H1 (cell line): ENCODE data around the gene CCDC102A. TPM values are rescaled to one million over a fixed set of nuclear protein-coding genes. Genes with fewer than 3 reads are reported as not detected.

ENCODE experiments used
- ATF2 ChIP-seq: IDR thresholded peaks from 2 replicates; pipeline ENCODE4 v1.6.1; 2012; ENCODE audit warnings: low read length, inconsistent platforms
- BCL11A ChIP-seq, 2 experiments: IDR thresholded peaks; one replicate each; pipeline ENCODE4 v1.6.1; 2011; ENCODE audit warnings: low read depth in 2 of 2, low read length in 2 of 2, mild to moderate bottlenecking in 2 of 2
- EZH2 ChIP-seq: fragments of 200-600 bp; sonication (generic); IDR thresholded peaks from 2 replicates; pipeline ENCODE4 v1.7.1; 2012; ENCODE audit warnings: low read depth, mild to moderate bottlenecking, moderate library complexity, low read length, inconsistent platforms; ENCODE audit not compliant: severe bottlenecking
- NRF1 ChIP-seq: IDR thresholded peaks from 2 replicates; pipeline ENCODE4 v1.6.1; 2011; ENCODE audit warnings: mild to moderate bottlenecking, low read depth, low read length, improper control_type of control experiment
- SAP30 ChIP-seq: fragments of 300-600 bp; sonication (generic); IDR thresholded peaks from 2 replicates; pipeline ENCODE4 v1.7.1; 2012; ENCODE audit warnings: low read length, moderate library complexity, mild to moderate bottlenecking, inconsistent platforms; ENCODE audit not compliant: insufficient read depth, insufficient replicate concordance
- SP4 ChIP-seq: IDR thresholded peaks from 2 replicates; pipeline ENCODE4 v1.6.1; 2012; ENCODE audit warnings: low read length, inconsistent platforms
- polyA plus RNA-seq, 7 experiments: library from polyadenylated mRNA; depleted of rRNA in 3 of 7; stranded (reverse) in 5 of 7; unstranded in 2 of 7; fragments of >200 nt in 5 of 7; fragments of 200-250 nt in 2 of 7; gene quantifications; 1 replicate in 5 of 7; 2 replicates in 1 of 7; 4 replicates in 1 of 7; pipeline versions ENCODE4 v1.2.1 to v1.2.3, GENCODE V29; 2011 to 2013; ENCODE audit warnings: missing spikeins in 2 of 7, mixed read lengths in 2 of 7
- total RNA-seq: library from RNA; stranded (reverse); fragmentation: NEBNext Ultra II Directional; extraction: Animal tissue kit (Norgen Biotek cat#: 25700); gene quantifications from 2 replicates; pipeline ENCODE4 v1.2.1, GENCODE V29; 2021
- TF ChIP-seq, protein P1 (sequence below): fragments of 300-600 bp; sonication (generic); IDR thresholded peaks from 2 replicates; pipeline ENCODE4 v1.7.1; 2012; ENCODE audit warnings: low read length, moderate library complexity, mild to moderate bottlenecking, inconsistent platforms; ENCODE audit not compliant: insufficient replicate concordance

CCDC102A gene
- total and polyA plus RNA-seq, 2 of the 8 experiments (the other 6 are each of a cell fraction or from before 2014, with no cell fraction given), result 4.0 to 7.5 TPM

- TF ChIP-seq ATF2, result no peak
- TF ChIP-seq SP4, result no peak
- TF ChIP-seq, protein P1, sequence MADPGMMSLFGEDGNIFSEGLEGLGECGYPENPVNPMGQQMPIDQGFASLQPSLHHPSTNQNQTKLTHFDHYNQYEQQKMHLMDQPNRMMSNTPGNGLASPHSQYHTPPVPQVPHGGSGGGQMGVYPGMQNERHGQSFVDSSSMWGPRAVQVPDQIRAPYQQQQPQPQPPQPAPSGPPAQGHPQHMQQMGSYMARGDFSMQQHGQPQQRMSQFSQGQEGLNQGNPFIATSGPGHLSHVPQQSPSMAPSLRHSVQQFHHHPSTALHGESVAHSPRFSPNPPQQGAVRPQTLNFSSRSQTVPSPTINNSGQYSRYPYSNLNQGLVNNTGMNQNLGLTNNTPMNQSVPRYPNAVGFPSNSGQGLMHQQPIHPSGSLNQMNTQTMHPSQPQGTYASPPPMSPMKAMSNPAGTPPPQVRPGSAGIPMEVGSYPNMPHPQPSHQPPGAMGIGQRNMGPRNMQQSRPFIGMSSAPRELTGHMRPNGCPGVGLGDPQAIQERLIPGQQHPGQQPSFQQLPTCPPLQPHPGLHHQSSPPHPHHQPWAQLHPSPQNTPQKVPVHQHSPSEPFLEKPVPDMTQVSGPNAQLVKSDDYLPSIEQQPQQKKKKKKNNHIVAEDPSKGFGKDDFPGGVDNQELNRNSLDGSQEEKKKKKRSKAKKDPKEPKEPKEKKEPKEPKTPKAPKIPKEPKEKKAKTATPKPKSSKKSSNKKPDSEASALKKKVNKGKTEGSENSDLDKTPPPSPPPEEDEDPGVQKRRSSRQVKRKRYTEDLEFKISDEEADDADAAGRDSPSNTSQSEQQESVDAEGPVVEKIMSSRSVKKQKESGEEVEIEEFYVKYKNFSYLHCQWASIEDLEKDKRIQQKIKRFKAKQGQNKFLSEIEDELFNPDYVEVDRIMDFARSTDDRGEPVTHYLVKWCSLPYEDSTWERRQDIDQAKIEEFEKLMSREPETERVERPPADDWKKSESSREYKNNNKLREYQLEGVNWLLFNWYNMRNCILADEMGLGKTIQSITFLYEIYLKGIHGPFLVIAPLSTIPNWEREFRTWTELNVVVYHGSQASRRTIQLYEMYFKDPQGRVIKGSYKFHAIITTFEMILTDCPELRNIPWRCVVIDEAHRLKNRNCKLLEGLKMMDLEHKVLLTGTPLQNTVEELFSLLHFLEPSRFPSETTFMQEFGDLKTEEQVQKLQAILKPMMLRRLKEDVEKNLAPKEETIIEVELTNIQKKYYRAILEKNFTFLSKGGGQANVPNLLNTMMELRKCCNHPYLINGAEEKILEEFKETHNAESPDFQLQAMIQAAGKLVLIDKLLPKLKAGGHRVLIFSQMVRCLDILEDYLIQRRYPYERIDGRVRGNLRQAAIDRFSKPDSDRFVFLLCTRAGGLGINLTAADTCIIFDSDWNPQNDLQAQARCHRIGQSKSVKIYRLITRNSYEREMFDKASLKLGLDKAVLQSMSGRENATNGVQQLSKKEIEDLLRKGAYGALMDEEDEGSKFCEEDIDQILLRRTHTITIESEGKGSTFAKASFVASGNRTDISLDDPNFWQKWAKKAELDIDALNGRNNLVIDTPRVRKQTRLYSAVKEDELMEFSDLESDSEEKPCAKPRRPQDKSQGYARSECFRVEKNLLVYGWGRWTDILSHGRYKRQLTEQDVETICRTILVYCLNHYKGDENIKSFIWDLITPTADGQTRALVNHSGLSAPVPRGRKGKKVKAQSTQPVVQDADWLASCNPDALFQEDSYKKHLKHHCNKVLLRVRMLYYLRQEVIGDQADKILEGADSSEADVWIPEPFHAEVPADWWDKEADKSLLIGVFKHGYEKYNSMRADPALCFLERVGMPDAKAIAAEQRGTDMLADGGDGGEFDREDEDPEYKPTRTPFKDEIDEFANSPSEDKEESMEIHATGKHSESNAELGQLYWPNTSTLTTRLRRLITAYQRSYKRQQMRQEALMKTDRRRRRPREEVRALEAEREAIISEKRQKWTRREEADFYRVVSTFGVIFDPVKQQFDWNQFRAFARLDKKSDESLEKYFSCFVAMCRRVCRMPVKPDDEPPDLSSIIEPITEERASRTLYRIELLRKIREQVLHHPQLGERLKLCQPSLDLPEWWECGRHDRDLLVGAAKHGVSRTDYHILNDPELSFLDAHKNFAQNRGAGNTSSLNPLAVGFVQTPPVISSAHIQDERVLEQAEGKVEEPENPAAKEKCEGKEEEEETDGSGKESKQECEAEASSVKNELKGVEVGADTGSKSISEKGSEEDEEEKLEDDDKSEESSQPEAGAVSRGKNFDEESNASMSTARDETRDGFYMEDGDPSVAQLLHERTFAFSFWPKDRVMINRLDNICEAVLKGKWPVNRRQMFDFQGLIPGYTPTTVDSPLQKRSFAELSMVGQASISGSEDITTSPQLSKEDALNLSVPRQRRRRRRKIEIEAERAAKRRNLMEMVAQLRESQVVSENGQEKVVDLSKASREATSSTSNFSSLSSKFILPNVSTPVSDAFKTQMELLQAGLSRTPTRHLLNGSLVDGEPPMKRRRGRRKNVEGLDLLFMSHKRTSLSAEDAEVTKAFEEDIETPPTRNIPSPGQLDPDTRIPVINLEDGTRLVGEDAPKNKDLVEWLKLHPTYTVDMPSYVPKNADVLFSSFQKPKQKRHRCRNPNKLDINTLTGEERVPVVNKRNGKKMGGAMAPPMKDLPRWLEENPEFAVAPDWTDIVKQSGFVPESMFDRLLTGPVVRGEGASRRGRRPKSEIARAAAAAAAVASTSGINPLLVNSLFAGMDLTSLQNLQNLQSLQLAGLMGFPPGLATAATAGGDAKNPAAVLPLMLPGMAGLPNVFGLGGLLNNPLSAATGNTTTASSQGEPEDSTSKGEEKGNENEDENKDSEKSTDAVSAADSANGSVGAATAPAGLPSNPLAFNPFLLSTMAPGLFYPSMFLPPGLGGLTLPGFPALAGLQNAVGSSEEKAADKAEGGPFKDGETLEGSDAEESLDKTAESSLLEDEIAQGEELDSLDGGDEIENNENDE, result no peak
- TF ChIP-seq NRF1, result no peak
- no peak for TF ChIP-seq EZH2
- TF ChIP-seq BCL11A (IDR thresholded peaks at IDR 0.05; ENCODE audit: low read depth in 2 of 2, low read length in 2 of 2), result no peak
- no peak for TF ChIP-seq SAP30
- TF ChIP-seq, all 59 proteins: peak for 0
Measured at GRCh38 chr16:57498031-57498430, 38.3 kb downstream of the CCDC102A start (continued).
